PC-3 (cell line): ENCODE data around the gene SPATA20.

Source experiments
- CTCF ChIP-seq: fragments of 300-600 bp; sonication (generic); conservative IDR thresholded peaks from 2 replicates; pipeline ENCODE4 v1.5.1; 2017; ENCODE audit warnings: antibody characterized with exemption, low read depth, mild to moderate bottlenecking, low read length
- EZH2 ChIP-seq: fragments of 300-600 bp; sonication (generic); IDR thresholded peaks from one replicate; pipeline ENCODE4 v1.6.1; 2017; ENCODE audit warnings: antibody characterized with exemption, mild to moderate bottlenecking, low read length; ENCODE audit not compliant: unreplicated experiment
- EZH2phosphoT487 ChIP-seq: fragments of 300-600 bp; sonication (generic); IDR thresholded peaks from 2 replicates; pipeline ENCODE4 v1.6.1; 2018; ENCODE audit warnings: mild to moderate bottlenecking, antibody characterized with exemption, low read length, borderline replicate concordance

DNA sequence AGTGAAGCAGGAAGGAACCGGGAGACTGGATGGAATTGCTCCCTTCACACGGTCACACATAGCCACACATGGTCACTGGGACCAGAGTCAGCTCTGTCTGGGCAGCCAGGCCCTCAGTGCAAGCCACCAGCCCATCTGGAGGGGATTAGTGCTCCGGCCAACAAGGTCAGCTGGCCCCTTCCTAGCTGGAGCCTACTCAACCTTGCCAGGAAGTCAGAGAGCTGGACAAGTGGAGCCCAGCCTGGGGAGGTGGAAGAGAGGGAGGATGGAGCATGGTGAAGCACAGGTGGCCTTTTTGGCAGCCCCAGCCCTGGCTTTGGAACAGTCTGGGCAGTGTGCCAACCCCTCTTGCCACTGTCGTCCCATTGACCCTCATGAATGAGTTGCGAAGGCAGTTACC lies 9.8 kb downstream of the SPATA20 start:
- TF ChIP-seq CTCF (no peak), EZH2phosphoT487 (no peak), EZH2 (no peak)
